Neural cell (in vitro differentiated cells): ENCODE measurements around the gene GALR2. TPM values are rescaled to one million over a fixed set of nuclear protein-coding genes. Genes with fewer than 3 reads are reported as not detected.

Experiments used
- H2AFZ ChIP-seq: fragments of 200-600, 300-800 bp; sonication (generic), shearing (Covaris generic); 2 replicates; pipeline ENCODE4 v1.6.0; 2014; ENCODE audit warnings: low read depth, mild to moderate bottlenecking, antibody characterized with exemption, low read length, moderate library complexity
- H3F3A ChIP-seq: fragments of 200-600 bp; shearing (Covaris generic); 2 replicates; pipeline ENCODE4 v1.6.1; 2016; ENCODE audit warnings: mild to moderate bottlenecking, moderate library complexity, mixed read lengths, antibody characterized with exemption, low read length; ENCODE audit not compliant: insufficient read depth, poor library complexity, severe bottlenecking
- H3K27ac ChIP-seq: fragments of 200-600, 300-800 bp; sonication (generic), shearing (Covaris generic); 2 replicates; pipeline ENCODE4 v1.5.1; 2014; ENCODE audit warnings: mild to moderate bottlenecking, low read length, moderate library complexity
- H3K27me3 ChIP-seq: fragments of 300-800, 200-600 bp; sonication (generic), shearing (Covaris generic); 2 replicates; pipeline ENCODE4 v1.6.0; 2014; ENCODE audit warnings: mild to moderate bottlenecking, low read depth, low read length, moderate library complexity; ENCODE audit not compliant: insufficient read depth
- H3K36me3 ChIP-seq: fragments of 300-800, 200-600 bp; sonication (generic), shearing (Covaris generic); 2 replicates; pipeline ENCODE4 v1.5.1; 2014; ENCODE audit warnings: mild to moderate bottlenecking, antibody characterized with exemption, low read length, moderate library complexity; ENCODE audit not compliant: insufficient read depth
- H3K4me2 ChIP-seq: fragments of 300-800, 200-600 bp; sonication (generic), shearing (Covaris generic); 2 replicates; pipeline ENCODE4 v1.6.0; 2014; ENCODE audit warnings: mild to moderate bottlenecking, low read length
- H3K4me3 ChIP-seq: fragments of 300-800, 200-600 bp; sonication (generic), shearing (Covaris generic); 2 replicates; pipeline ENCODE4 v1.5.1; 2014; ENCODE audit warnings: mild to moderate bottlenecking, low read length, moderate library complexity
- H3K79me2 ChIP-seq: fragments of 200-600 bp; shearing (Covaris generic); replicated peaks from 2 replicates; pipeline ENCODE4 v1.6.0; 2014; ENCODE audit warnings: mild to moderate bottlenecking, low read length, moderate library complexity; ENCODE audit not compliant: insufficient read depth
- H3K9ac ChIP-seq: fragments of 300-800, 200-600 bp; sonication (generic), shearing (Covaris generic); 2 replicates; pipeline ENCODE4 v1.6.1; 2016; ENCODE audit warnings: mild to moderate bottlenecking, low read length, mixed read lengths
- H3K9me2 ChIP-seq: fragments of 200-600 bp; shearing (Covaris generic); 2 replicates; pipeline ENCODE4 v1.6.1; 2016; ENCODE audit warnings: mild to moderate bottlenecking, low read length, mixed read lengths; ENCODE audit not compliant: insufficient read depth
- H3K9me3 ChIP-seq: fragments of 200-600, 300-800 bp; sonication (generic), shearing (Covaris generic); 2 replicates; pipeline ENCODE4 v1.6.1; 2016; ENCODE audit warnings: mild to moderate bottlenecking, mixed run types, low read length, moderate library complexity, mixed read lengths
- H4K20me1 ChIP-seq: fragments of 200-600 bp; shearing (Covaris generic); 2 replicates; pipeline ENCODE4 v1.6.1; 2016; ENCODE audit warnings: mild to moderate bottlenecking, mixed run types; ENCODE audit not compliant: insufficient read depth
- CTCF ChIP-seq: fragments of 450-650 bp; IDR thresholded peaks from 2 replicates; pipeline ENCODE4 v1.5.1; 2014; ENCODE audit warnings: antibody characterized with exemption, mild to moderate bottlenecking, moderate library complexity; ENCODE audit not compliant: poor library complexity, severe bottlenecking
- EP300 ChIP-seq: fragments of 450-650 bp; conservative IDR thresholded peaks from 2 replicates; pipeline ENCODE4 v1.6.1; 2014; ENCODE audit warnings: antibody characterized with exemption, mild to moderate bottlenecking, moderate library complexity; ENCODE audit not compliant: poor library complexity, severe bottlenecking
- EZH2 ChIP-seq: fragments of 200-600, 300-800 bp; shearing (Covaris generic), sonication (generic); IDR thresholded peaks from 2 replicates; pipeline ENCODE4 v1.6.1; 2014; ENCODE audit warnings: antibody characterized with exemption, low read length, borderline replicate concordance, mild to moderate bottlenecking; ENCODE audit not compliant: insufficient read depth, poor library complexity, severe bottlenecking
- MXI1 ChIP-seq: fragments of 450-650 bp; conservative IDR thresholded peaks from 2 replicates; pipeline ENCODE4 v1.6.1; 2014; ENCODE audit warnings: antibody characterized with exemption, mild to moderate bottlenecking; ENCODE audit not compliant: poor library complexity, severe bottlenecking
- POLR2AphosphoS5 ChIP-seq: IDR thresholded peaks from 2 replicates; pipeline ENCODE4 v1.6.1; 2012
- RAD21 ChIP-seq: fragments of 450-650 bp; conservative IDR thresholded peaks from 2 replicates; pipeline ENCODE4 v1.6.1; 2014; ENCODE audit warnings: antibody characterized with exemption, mild to moderate bottlenecking, moderate library complexity
- REST ChIP-seq: IDR thresholded peaks from 2 replicates; pipeline ENCODE4 v1.6.1; 2012; ENCODE audit warnings: borderline replicate concordance
- SMC3 ChIP-seq: fragments of 450-650 bp; conservative IDR thresholded peaks from 2 replicates; pipeline ENCODE4 v1.6.1; 2014; ENCODE audit warnings: antibody characterized with exemption, mild to moderate bottlenecking, moderate library complexity; ENCODE audit not compliant: poor library complexity
- TAF1 ChIP-seq: IDR thresholded peaks from 2 replicates; pipeline ENCODE4 v1.6.1; 2012; ENCODE audit warnings: low read depth
- polyA plus RNA-seq: library from polyadenylated mRNA; depleted of rRNA; stranded (reverse); fragments of >200 nt; gene quantifications from 2 replicates; pipeline ENCODE4 v1.2.3, GENCODE V29; 2014

GALR2 gene
- polyA plus RNA-seq, 1 donor from 2014 or later, result not detected

GRCh38 chr17:76050538-76051467 is 23.8 kb upstream of the GALR2 start:
- Histone ChIP-seq H3K9ac (no peak overlapping the region), H3F3A (no peaks in the 10 kb centered on the region), H3K4me2 (no peak overlapping the region), H3K79me2 (no peaks in the 10 kb centered on the region), H4K20me1 (no peaks in the 10 kb centered on the region), H3K27ac (no peak overlapping the region), H2AFZ (no peak overlapping the region), H3K4me3 (no peak overlapping the region), H3K27me3 (no peaks in the 10 kb centered on the region), H3K36me3 (no peaks in the 10 kb centered on the region), H3K9me3 (no peaks in the 10 kb centered on the region), H3K9me2 (no peaks in the 10 kb centered on the region)
- TF ChIP-seq MXI1 (no peak), POLR2AphosphoS5 (no peak), CTCF (no peak), EP300 (no peak), EZH2 (no peak), REST (no peak), TAF1 (no peak), RAD21 (no peak), SMC3 (no peak)

DNA sequence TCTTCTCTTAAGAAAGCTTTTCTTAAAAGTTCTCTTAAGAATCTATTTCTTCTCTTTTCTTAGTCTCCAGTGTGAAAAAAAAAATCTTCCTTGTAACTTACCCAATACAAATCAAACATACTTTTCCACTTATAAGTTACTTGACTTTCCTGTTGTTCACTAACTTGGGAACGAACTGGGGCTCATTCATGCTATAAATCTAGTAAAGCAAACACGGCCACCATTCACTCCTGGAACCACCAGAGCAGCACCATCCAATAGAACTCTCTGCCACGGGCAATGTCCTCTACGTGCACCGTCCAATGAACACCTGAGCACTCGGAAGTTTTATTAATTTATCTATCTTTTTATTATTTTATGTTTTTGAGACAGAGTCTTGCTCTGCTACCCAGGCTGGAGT is 23.0 kb upstream of the GALR2 start:
- Histone ChIP-seq H3K27me3 (no peaks in the 10 kb centered on the region), H3K4me3 (no peak overlapping the region), H2AFZ (no peak overlapping the region), H3K9ac (no peak overlapping the region), H3K36me3 (no peaks in the 10 kb centered on the region), H4K20me1 (no peaks in the 10 kb centered on the region), H3K79me2 (no peaks in the 10 kb centered on the region), H3K4me2 (no peak overlapping the region), H3K9me2 (no peaks in the 10 kb centered on the region), H3F3A (no peaks in the 10 kb centered on the region), H3K27ac (no peak overlapping the region), H3K9me3 (no peaks in the 10 kb centered on the region)
- TF ChIP-seq RAD21, result no peak
- TF ChIP-seq CTCF, result no peak
- no peak for TF ChIP-seq REST
- no peak for TF ChIP-seq SMC3
- TF ChIP-seq POLR2AphosphoS5, result no peak
- no peak for TF ChIP-seq TAF1
- no peak for TF ChIP-seq MXI1
- TF ChIP-seq EZH2, result no peak
